ENCODE measurements around the gene ABHD14A.

Gene ABHD14A

DNA sequence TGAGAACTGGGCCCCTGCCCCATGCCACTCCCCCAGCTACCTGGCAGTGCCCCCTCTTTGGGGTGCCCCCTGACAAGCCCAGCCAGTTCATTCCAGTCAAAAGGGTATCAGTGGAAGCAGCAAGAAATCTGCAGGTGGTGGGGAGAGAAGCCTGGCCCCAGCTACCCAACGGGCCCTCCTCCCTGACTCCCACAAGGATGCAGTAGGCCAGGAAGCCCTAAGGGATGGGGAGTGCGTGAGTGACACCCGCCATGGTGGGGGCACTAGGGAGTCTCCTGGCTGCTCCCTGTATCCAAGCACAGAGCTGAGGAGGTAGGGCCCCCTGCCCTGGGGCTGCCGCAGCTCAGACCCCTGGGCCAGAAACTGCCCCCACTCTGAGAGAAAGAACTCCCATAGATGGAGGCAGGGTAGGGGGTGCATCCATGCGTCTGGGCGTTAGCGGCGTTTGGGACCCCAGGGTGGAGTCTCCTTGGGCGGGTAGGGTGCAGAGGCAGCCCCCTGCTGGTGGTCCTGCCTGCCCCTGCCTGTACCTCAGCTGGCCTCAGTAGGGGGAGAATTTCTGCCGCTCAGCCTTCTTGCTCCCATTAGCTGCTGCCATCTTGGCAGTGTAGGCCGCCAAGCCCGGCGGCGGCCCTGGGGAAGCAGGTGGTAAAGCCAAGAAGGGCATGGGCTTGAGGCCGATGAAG, 17.2 kb upstream of the ABHD14A start:
- DNase-seq (ENCODE audit: low read depth) = no peak
- TF ChIP-seq, protein P1, sequence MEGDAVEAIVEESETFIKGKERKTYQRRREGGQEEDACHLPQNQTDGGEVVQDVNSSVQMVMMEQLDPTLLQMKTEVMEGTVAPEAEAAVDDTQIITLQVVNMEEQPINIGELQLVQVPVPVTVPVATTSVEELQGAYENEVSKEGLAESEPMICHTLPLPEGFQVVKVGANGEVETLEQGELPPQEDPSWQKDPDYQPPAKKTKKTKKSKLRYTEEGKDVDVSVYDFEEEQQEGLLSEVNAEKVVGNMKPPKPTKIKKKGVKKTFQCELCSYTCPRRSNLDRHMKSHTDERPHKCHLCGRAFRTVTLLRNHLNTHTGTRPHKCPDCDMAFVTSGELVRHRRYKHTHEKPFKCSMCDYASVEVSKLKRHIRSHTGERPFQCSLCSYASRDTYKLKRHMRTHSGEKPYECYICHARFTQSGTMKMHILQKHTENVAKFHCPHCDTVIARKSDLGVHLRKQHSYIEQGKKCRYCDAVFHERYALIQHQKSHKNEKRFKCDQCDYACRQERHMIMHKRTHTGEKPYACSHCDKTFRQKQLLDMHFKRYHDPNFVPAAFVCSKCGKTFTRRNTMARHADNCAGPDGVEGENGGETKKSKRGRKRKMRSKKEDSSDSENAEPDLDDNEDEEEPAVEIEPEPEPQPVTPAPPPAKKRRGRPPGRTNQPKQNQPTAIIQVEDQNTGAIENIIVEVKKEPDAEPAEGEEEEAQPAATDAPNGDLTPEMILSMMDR (conservative IDR thresholded peaks at IDR 0.05; ENCODE audit: control insufficient read depth, insufficient read depth, low read depth, low read length) = no peak

DNA sequence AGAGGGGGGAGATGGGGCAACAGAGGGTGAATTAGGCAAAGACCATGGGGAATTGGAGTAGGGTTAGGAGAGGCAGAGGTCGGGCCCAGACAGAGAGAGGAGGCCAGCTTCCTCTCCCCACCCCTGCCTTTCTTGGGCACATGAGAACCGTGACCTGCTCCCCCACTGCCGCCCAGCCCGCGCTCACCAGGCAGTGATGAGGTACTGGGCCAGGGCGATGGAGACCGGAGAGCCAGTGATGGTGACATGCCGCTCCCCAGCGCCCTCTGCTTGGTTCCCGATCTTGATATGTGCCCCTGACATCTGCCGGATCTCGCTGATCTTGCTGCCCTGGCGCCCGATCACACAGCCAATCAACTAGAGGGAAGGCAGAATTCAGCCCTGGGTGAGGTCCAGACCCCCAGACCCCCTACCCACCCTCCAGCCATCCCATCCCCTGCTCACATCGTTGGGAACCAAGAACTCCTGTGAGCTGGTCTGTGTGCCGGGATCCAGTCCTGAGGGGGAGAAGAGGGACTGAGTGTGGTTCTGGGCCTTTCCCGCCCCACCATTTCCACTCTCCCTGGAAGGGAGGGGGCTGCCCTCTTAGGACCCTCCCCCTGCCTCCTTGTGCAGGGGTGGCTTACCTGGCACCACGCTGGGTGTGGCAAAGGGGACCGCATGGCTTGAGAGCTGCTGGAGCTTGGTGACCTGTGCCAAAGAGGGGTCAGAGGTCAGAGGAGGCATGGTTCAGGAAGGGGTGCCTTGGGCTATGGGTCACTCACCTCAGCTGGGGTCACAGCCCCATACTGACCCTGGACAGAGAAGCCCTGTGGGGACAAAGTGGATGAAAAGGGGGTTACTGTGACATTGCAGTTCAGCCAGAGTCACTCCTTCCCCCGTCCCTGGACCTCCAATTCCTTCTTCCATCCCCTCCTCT, 16.0 kb upstream of the ABHD14A start:
- TF ChIP-seq, protein P1 (conservative IDR thresholded peaks at IDR 0.05; ENCODE audit: control insufficient read depth, insufficient read depth, low read depth, low read length) = no peak
- H3K4me3 ChIP-seq (ENCODE audit: control insufficient read depth, low read depth, low read length) = no peak overlapping the region
- DNase-seq (ENCODE audit: low read depth) = no peak

More for the DNA sequence above, 17.2 kb upstream of the ABHD14A start:
- H3K4me3 ChIP-seq (ENCODE audit: control insufficient read depth, low read depth, low read length) = no peak overlapping the region

DNA sequence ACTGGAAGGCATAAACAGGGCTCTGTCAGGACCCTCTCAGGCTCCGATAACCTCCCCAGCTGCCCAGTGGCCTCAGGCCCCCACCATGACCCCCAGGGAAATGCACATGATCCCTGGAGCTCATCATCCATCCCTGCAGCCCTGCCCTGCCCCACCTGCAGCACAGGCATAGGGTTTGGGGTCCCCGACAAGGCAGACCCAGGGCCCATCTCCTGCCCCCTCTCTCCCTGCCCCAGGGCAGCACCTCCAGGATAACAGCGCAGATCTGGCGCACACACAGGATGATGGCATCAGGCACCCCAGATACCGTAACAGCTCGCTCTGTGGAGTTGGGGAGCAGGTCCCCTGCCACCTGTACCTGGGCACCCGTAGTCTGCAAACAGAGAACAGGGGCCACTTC, 15.2 kb upstream of the ABHD14A start:
- TF ChIP-seq, protein P1 (conservative IDR thresholded peaks at IDR 0.05; ENCODE audit: control insufficient read depth, insufficient read depth, low read depth, low read length) = no peak
- DNase-seq (ENCODE audit: low read depth) = no peak
- no peak overlapping the region for H3K4me3 ChIP-seq (ENCODE audit: control insufficient read depth, low read depth, low read length)

DNA sequence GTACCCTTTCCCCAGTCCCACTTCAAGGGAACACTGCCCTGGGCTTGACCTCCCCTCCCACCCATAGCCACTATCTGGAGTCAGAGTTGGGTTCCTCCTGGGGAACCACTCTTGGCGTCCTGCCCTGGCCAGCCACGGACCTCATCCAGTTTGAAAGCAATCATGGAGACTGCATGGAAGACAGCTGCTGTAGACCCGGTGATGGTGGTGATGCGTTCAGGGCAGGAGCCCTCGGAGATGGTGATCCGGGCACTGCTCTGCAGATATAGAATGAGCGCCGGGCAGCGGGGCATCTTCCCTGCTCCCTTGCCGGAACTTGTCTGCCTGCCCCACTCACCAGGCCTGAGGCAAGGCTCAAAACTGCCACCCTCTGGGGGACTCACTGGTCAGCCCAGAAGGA, 14.5 kb upstream of the ABHD14A start:
- no peak for DNase-seq (ENCODE audit: low read depth)
- TF ChIP-seq, protein P1 (conservative IDR thresholded peaks at IDR 0.05; ENCODE audit: control insufficient read depth, insufficient read depth, low read depth, low read length) = no peak
- H3K4me3 ChIP-seq (ENCODE audit: control insufficient read depth, low read depth, low read length) = no peak overlapping the region

DNA sequence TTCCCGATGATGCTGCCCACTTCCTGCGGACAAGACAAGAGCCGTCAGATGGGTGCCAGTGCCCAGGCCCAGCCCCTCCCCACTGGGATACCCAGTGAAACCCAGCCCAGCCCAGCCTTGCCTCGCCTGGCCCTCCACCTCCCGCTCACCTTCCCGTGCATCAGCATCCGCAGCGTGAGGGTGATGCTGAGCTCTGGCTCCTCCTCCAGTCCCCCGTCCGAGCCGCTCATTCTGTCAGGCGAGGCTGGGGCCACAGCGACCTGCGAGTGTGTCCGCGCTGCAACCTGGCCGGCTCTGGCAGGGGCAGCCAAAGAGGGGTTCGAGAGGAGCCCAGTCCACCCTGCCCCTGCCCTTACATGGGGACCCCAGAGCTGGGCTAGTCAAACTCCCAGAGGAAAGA, 13.9 kb upstream of the ABHD14A start:
- DNase-seq (ENCODE audit: low read depth) = no peak

More for the DNA sequence above, 13.9 kb upstream of the ABHD14A start:
- no peak overlapping the region for H3K4me3 ChIP-seq (ENCODE audit: control insufficient read depth, low read depth, low read length)
- TF ChIP-seq, protein P1 (conservative IDR thresholded peaks at IDR 0.05; ENCODE audit: control insufficient read depth, insufficient read depth, low read depth, low read length) = no peak
